Measurements from ENCODE around the gene PLA1A.

- TF ChIP-seq POLR2A (IDR thresholded peaks at IDR 0.05) (no peak), CTCF (IDR thresholded peaks at IDR 0.05) (no peak)
Observed at GRCh38 chr3:119608405-119609000, 10.8 kb downstream of the PLA1A start.
